Ascending aorta (tissue), 2 donors: ENCODE data around the gene INPP5J. TPM values are rescaled to one million over a fixed set of nuclear protein-coding genes. Genes with fewer than 3 reads are reported as not detected.

Source experiments
- DNase-seq, 2 donors: peaks; one replicate each; pipeline ENCODE4 v3.0.0-alpha.2; 2019; ENCODE audit warnings: low spot score in 2 of 2
- H3K27ac ChIP-seq, 2 donors: fragments of 200-600 bp; sonication (generic); one replicate each; pipeline ENCODE4 v1.5.1; 2016 to 2017; ENCODE audit warnings: mild to moderate bottlenecking in 1 of 2
- H3K27me3 ChIP-seq: fragments of 200-600 bp; sonication (generic); one replicate; pipeline ENCODE4 v1.5.1; 2017
- H3K36me3 ChIP-seq, 2 donors: fragments of 200-600 bp; sonication (generic); one replicate each; pipeline ENCODE4 v1.5.1; 2016
- H3K4me1 ChIP-seq, 2 donors: fragments of 200-600 bp; sonication (generic); one replicate each; pipeline ENCODE4 v1.5.1; 2016 to 2017; ENCODE audit warnings: mild to moderate bottlenecking in 1 of 2
- H3K4me3 ChIP-seq, 2 donors: fragments of 200-600 bp; sonication (generic); one replicate each; pipeline ENCODE4 v1.5.1; 2016 to 2017; ENCODE audit warnings: mild to moderate bottlenecking in 1 of 2
- H3K9me3 ChIP-seq, 2 donors: fragments of 200-600 bp; sonication (generic); one replicate each; pipeline ENCODE4 v1.5.1; 2016
- CTCF ChIP-seq, 3 experiments: fragments of 200-600 bp in 2 of 3; fragments of 450-650 bp in 1 of 3; sonication (generic) in 2 of 3; IDR thresholded peaks; one replicate each; pipeline ENCODE4 v1.5.1; 2016 to 2019; ENCODE audit warnings: antibody characterized with exemption in 3 of 3, mild to moderate bottlenecking in 1 of 3, moderate library complexity in 1 of 3
- intact Hi-C: fragments of 100-400 bp; cut with DNase I; formaldehyde crosslinking; loops from one replicate; pipeline ENCODE4 v1.15.1; 2023
- total RNA-seq: library from RNA; depleted of rRNA; stranded (reverse); fragments of >200 nt; gene quantifications from one replicate; pipeline ENCODE4 v1.1.0, GENCODE V29; 2016

The INPP5J gene
- total RNA-seq, 1 donor from 2014 or later: 1.3 TPM

GRCh38 chr22:31128156-31128555 is 5.4 kb downstream of the INPP5J start:
- no peak overlapping the region for H3K27ac ChIP-seq
- H3K9me3 ChIP-seq: no peaks in the 10 kb centered on the region
- no peak for TF ChIP-seq CTCF (IDR thresholded peaks at IDR 0.05)
- H3K4me3 ChIP-seq: no peak overlapping the region
- no peak for DNase-seq
- no peaks in the 10 kb centered on the region for H3K27me3 ChIP-seq
- intact Hi-C loops: no loop called here
- no peaks in the 10 kb centered on the region for H3K36me3 ChIP-seq
- H3K4me1 ChIP-seq: no peaks in the 10 kb centered on the region

DNA sequence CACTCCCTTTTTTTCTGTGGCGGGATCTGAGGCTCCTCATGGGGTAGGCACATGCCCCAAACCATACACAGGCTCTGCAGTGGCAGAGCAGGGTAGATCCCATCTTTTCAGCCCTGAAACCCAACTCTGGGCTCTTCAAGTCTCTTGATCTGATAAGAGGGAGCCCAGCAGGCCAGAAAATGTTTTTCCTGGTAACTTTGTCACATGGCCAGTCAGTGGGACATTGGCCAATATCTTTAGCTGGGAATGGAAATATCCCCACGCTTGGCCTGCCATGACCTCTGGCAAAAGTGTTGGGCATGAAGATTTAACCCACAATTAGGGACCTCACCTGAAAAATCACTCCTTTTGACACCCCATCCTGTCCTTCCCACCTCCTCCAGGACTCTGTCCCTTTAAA is 8.1 kb downstream of the INPP5J start:
- no peak for TF ChIP-seq CTCF (IDR thresholded peaks at IDR 0.05)
- H3K27ac ChIP-seq: no peak overlapping the region
- H3K4me1 ChIP-seq: no peaks in the 10 kb centered on the region
- no peaks in the 10 kb centered on the region for H3K27me3 ChIP-seq
- H3K4me3 ChIP-seq: no peak overlapping the region
- no peak for DNase-seq
- no peaks in the 10 kb centered on the region for H3K9me3 ChIP-seq
- H3K36me3 ChIP-seq: no peaks in the 10 kb centered on the region
- intact Hi-C loops: no loop called here

DNA sequence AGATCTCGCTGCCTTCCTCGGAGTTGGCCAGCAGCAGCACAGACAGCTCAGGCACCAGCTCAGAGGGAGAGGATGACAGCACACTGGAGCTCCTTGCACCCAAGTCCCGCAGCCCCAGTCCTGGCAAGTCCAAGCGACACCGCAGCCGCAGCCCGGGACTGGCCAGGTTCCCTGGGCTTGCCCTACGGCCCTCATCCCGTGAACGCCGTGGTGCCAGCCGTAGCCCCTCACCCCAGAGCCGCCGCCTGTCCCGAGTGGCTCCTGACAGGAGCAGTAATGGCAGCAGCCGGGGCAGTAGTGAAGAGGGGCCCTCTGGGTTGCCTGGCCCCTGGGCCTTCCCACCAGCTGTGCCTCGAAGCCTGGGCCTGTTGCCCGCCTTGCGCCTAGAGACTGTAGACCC is 11.1 kb downstream of the INPP5J start:
- Histone ChIP-seq H3K27me3 (no peaks in the 10 kb centered on the region), H3K4me3 (no peak overlapping the region), H3K9me3 (no peaks in the 10 kb centered on the region), H3K4me1 (no peaks in the 10 kb centered on the region), H3K36me3 (no peaks in the 10 kb centered on the region), H3K27ac (no peak overlapping the region)
- TF ChIP-seq CTCF (IDR thresholded peaks at IDR 0.05): no peak
- no peak for DNase-seq
- intact Hi-C loops: no loop called here

DNA sequence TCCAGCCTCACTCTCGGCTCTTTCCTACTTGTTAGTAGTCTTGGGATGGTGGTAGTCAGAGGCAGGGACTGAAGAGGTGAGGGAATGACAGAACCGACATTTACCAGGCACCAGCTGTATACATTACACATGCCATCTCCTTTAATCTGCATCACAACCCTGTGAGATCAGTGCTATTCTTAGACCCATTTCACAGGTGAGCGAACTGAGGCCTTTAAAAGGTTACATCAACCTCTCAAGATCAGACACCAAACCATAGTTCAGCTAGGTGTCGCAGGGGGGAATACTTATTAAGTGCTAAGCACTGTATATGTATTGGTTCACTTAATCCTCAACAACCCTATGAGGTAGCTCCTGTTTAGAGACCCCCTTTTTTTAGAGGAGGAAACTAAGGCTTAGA is 11.9 kb downstream of the INPP5J start:
- Histone ChIP-seq H3K27me3 (no peaks in the 10 kb centered on the region), H3K36me3 (no peaks in the 10 kb centered on the region), H3K9me3 (no peaks in the 10 kb centered on the region), H3K4me1 (no peaks in the 10 kb centered on the region), H3K4me3 (no peak overlapping the region), H3K27ac (no peak overlapping the region)
- no peak for TF ChIP-seq CTCF (IDR thresholded peaks at IDR 0.05)
- no peak for DNase-seq
- intact Hi-C loops: no loop called here

GRCh38 chr22:31135706-31136105 is 12.9 kb downstream of the INPP5J start:
- intact Hi-C loops: no loop called here
- DNase-seq: no peak
- no peaks in the 10 kb centered on the region for H3K27me3 ChIP-seq
- no peaks in the 10 kb centered on the region for H3K9me3 ChIP-seq
- no peak overlapping the region for H3K4me3 ChIP-seq
- H3K4me1 ChIP-seq: peaks cover 0 to 5% of the 10 kb centered on the region in 2 donors
- H3K36me3 ChIP-seq: no peaks in the 10 kb centered on the region
- TF ChIP-seq CTCF (IDR thresholded peaks at IDR 0.05): no peak
- no peak overlapping the region for H3K27ac ChIP-seq

DNA sequence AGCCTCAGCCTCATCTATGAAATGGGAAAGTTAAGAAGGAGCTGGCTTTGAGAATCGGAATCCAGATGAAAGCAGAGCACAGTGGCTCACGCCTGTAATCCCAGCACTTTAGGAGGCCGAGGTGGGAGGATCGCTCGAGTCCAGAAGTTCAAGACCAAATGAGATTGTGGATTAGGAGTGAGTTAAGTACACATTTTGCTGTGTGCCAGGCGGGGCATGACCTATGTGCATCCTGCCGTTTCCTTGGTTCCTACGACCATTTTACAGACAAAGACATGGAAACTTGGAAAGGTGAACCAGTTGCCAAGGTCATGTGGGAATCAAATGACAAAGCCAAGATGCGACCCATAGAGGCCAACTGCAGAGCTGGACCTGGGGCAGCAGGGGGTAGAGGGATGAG is 13.4 kb downstream of the INPP5J start:
- intact Hi-C loops: no loop called here
- Histone ChIP-seq H3K27ac (no peak overlapping the region), H3K9me3 (no peaks in the 10 kb centered on the region), H3K4me1 (peaks cover 0 to 6% of the 10 kb centered on the region in 2 donors), H3K36me3 (no peaks in the 10 kb centered on the region), H3K27me3 (no peaks in the 10 kb centered on the region), H3K4me3 (no peak overlapping the region)
- no peak for TF ChIP-seq CTCF (IDR thresholded peaks at IDR 0.05)
- DNase-seq: no peak
